Colonic mucosa (tissue), 4 donors: ENCODE results near the gene AMACR. TPM values are rescaled to one million over a fixed set of nuclear protein-coding genes. Genes with fewer than 3 reads are reported as not detected.
"Not testable (repeated sequence)": the region's sequence is repeated elsewhere in the genome, so short reads cannot be mapped to it uniquely, and the experiment has no call there.

Source experiments
- DNase-seq: peaks from one replicate; pipeline ENCODE4 v3.0.0-alpha.2; 2020
- H3K27ac ChIP-seq: fragments of 200-600 bp; one replicate; pipeline ENCODE4 v1.8.0; 2021
- H3K27me3 ChIP-seq: fragments of 200-600 bp; one replicate; pipeline ENCODE4 v1.8.0; 2021
- H3K36me3 ChIP-seq: fragments of 200-600 bp; one replicate; pipeline ENCODE4 v1.8.0; 2021
- H3K4me1 ChIP-seq: fragments of 200-600 bp; one replicate; pipeline ENCODE4 v1.8.0; 2021; ENCODE audit warnings: mild to moderate bottlenecking
- H3K4me3 ChIP-seq: fragments of 200-600 bp; one replicate; pipeline ENCODE4 v1.8.0; 2021
- H3K9ac ChIP-seq, 2 donors: one replicate each; pipeline ENCODE4 v1.7.0; 2013; ENCODE audit warnings: control low read depth in 2 of 2, low read depth in 2 of 2, low read length in 2 of 2
- H3K9me3 ChIP-seq: fragments of 200-600 bp; one replicate; pipeline ENCODE4 v1.8.0; 2021
- intact Hi-C: fragments of 100-400 bp; cut with DNase I; formaldehyde crosslinking; loops from one replicate; pipeline ENCODE4 v1.14.1; 2022
- total RNA-seq, 2 donors: library from RNA; stranded (reverse); fragmentation: NEBNext Ultra II Directional in 1 of 2; extraction: Animal tissue kit (Norgen Biotek cat#: 25700) in 1 of 2; gene quantifications; one replicate each; pipeline ENCODE4 v1.2.1, GENCODE V29; 2021
- TF ChIP-seq, protein P1 (sequence below): fragments of 200-600 bp; IDR thresholded peaks from one replicate; pipeline ENCODE4 v1.8.0; 2022; ENCODE audit warnings: antibody characterized with exemption, mild to moderate bottlenecking
- donor health status: healthy.
- donor health status: DM: no; HTN: no; CAD: no.
- donor health status: DM: no; HTN: no; CAD: no.

The AMACR gene
- total RNA-seq, 2 donors from 2014 or later, result 50.3 to 67.9 TPM

DNA sequence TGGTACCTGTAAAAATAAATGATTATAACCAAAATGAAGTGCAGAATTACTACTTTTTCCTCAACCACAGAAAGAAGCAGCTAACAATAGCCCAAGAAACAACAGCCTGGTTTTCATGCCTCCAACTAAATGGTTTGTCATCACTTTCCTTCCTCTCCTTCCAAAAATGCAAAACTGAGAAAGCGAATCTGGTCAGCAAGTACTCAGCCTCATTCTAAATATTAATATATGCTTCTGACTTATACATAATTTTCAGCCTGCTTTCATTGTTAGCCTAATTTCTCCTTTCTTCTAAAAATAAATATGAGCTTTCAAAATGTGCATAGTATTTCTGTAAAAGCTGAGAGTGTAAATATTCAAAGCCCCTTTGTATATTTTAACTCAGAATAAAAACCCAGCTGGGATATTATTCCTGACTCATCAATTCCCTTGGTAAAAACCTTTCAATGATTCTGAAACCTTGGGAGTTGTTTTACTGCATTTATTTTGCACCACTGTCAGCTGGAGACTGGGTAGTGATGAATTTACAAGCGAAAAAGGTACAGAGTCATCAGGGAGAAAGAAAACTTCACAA lies 50.2 kb downstream of the AMACR start:
- Histone ChIP-seq H3K27me3 (no peaks in the 10 kb centered on the region), H3K9ac (no peak overlapping the region), H3K4me3 (no peak overlapping the region), H3K27ac (no peak overlapping the region), H3K4me1 (no peaks in the 10 kb centered on the region), H3K36me3 (no peaks in the 10 kb centered on the region), H3K9me3 (no peaks in the 10 kb centered on the region)
- intact Hi-C loops, result no loop called here
- DNase-seq, result no peak
- TF ChIP-seq, protein P1, sequence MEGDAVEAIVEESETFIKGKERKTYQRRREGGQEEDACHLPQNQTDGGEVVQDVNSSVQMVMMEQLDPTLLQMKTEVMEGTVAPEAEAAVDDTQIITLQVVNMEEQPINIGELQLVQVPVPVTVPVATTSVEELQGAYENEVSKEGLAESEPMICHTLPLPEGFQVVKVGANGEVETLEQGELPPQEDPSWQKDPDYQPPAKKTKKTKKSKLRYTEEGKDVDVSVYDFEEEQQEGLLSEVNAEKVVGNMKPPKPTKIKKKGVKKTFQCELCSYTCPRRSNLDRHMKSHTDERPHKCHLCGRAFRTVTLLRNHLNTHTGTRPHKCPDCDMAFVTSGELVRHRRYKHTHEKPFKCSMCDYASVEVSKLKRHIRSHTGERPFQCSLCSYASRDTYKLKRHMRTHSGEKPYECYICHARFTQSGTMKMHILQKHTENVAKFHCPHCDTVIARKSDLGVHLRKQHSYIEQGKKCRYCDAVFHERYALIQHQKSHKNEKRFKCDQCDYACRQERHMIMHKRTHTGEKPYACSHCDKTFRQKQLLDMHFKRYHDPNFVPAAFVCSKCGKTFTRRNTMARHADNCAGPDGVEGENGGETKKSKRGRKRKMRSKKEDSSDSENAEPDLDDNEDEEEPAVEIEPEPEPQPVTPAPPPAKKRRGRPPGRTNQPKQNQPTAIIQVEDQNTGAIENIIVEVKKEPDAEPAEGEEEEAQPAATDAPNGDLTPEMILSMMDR, result no peak

GRCh38 chr5:33952175-33952574 lies 55.7 kb downstream of the AMACR start:
- intact Hi-C loops, H3K4me3 ChIP-seq, H3K9me3 ChIP-seq, H3K36me3 ChIP-seq, H3K9ac ChIP-seq, DNase-seq, H3K4me1 ChIP-seq, H3K27ac ChIP-seq, H3K27me3 ChIP-seq: not testable (repeated sequence)

DNA sequence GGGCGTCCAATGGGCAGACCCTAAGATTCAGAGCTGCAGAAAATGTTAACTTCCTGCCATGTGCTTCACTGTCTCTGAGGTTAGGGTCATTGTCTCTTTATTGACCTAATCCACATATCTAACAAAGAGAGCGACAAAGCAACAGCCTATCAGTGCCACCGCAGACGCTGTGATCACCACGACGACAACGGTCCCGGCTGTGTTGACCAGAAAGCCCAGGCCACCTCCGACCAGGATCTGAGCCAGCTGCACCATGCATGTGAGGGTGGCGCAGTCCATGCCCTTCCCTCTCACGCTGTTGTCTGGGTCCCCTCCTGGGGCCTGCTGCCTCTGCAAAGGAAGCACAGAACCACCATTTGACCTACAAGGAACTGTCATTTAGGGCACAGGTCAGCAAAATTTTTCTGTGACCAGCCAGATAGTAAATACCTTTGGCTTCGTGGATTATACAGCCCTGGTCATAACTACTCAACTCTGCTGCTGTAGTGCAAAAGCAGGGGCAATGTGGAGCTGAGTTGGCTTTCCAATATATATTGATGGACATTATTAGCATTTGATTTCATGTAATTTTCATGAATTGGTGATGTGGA lies 63.2 kb downstream of the AMACR start:
- Histone ChIP-seq H3K4me1 (no peaks in the 10 kb centered on the region), H3K4me3 (no peak overlapping the region), H3K9me3 (no peaks in the 10 kb centered on the region), H3K27ac (no peak overlapping the region), H3K36me3 (no peaks in the 10 kb centered on the region), H3K9ac (no peak overlapping the region), H3K27me3 (no peaks in the 10 kb centered on the region)
- DNase-seq, result no peak
- intact Hi-C loops, result no loop called here
- TF ChIP-seq, protein P1, result no peak

DNA sequence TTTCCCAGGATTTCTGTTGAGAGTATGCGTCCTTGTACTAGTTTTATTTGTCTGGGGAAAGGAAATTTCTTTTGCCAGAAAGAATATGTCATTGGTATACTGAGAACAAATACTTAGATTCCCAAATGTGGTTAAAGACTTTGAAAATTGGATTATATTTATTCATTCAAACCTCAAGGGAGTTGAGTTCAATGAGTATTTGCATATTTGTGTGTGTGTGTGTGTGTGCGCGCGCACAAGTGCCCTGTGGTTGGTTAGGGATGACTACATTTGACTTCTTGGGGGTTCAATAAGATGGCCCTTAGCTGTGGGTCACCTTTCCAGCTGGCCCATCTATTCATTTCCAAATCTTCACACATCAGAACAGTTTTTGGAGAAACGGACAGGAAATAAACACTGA lies 66.8 kb downstream of the AMACR start:
- no peak overlapping the region for H3K4me3 ChIP-seq
- H3K4me1 ChIP-seq, result no peaks in the 10 kb centered on the region
- H3K27me3 ChIP-seq, result peaks cover 19% of the 10 kb centered on the region
- TF ChIP-seq, protein P1, result no peak
- H3K27ac ChIP-seq, result no peak overlapping the region
- no peak for DNase-seq
- intact Hi-C loops, result no loop called here
- no peaks in the 10 kb centered on the region for H3K9me3 ChIP-seq
- no peaks in the 10 kb centered on the region for H3K36me3 ChIP-seq
- H3K9ac ChIP-seq, result no peak overlapping the region

GRCh38 chr5:33939556-33940262 lies 68.1 kb downstream of the AMACR start:
- Histone ChIP-seq H3K4me1 (no peaks in the 10 kb centered on the region), H3K36me3 (no peaks in the 10 kb centered on the region), H3K9ac (no peak overlapping the region), H3K4me3 (no peak overlapping the region), H3K27me3 (peaks cover 23% of the 10 kb centered on the region), H3K27ac (no peak overlapping the region), H3K9me3 (no peaks in the 10 kb centered on the region)
- intact Hi-C loops, result no loop called here
- TF ChIP-seq, protein P1, result no peak
- DNase-seq, result no peak

- H3K4me1 ChIP-seq, result no peaks in the 10 kb centered on the region
- no peak overlapping the region for H3K4me3 ChIP-seq
- H3K27ac ChIP-seq, result no peak overlapping the region
- peaks cover 23% of the 10 kb centered on the region for H3K27me3 ChIP-seq
- H3K36me3 ChIP-seq, result no peaks in the 10 kb centered on the region
- H3K9ac ChIP-seq, result no peak overlapping the region
- intact Hi-C loops, result no loop called here
- TF ChIP-seq, protein P1, result no peak
- no peak for DNase-seq
- no peaks in the 10 kb centered on the region for H3K9me3 ChIP-seq
These were observed 69.0 kb downstream of the AMACR start for GRCh38 chr5:33938881-33939280.
